ENCODE measurements around the gene DAPP1. TPM values are rescaled to one million over a fixed set of nuclear protein-coding genes. Genes with fewer than 3 reads are reported as not detected.

The DAPP1 gene
- polyA plus RNA-seq, 2 of the 4 experiments (the other 2 are of a cell fraction): 0.03 TPM; not detected in 1

- TF ChIP-seq ATOH8 (CRISPR knock-in tag; IDR thresholded peaks at IDR 0.05; ENCODE audit: low read depth) (no peak), EP300 (IDR thresholded peaks at IDR 0.05) (no peak), CEBPB (IDR thresholded peaks at IDR 0.05) (no peak), NR3C1 (IDR thresholded peaks at IDR 0.05) (no peak), FOSL2 (IDR thresholded peaks at IDR 0.05) (no peak), FOSL2 (CRISPR knock-in tag; IDR thresholded peaks at IDR 0.05) (no peak), MAFK (IDR thresholded peaks at IDR 0.05; ENCODE audit: partially characterized antibody) (no peak), MAX (IDR thresholded peaks at IDR 0.05) (no peak), ESRRA (IDR thresholded peaks at IDR 0.05; ENCODE audit: borderline replicate concordance, low read length) (no peak), EHMT2 (IDR thresholded peaks at IDR 0.05; ENCODE audit: low read depth) (no peak), HOXA7 (CRISPR knock-in tag; IDR thresholded peaks at IDR 0.05) (no peak), POLR2A (IDR thresholded peaks at IDR 0.05; ENCODE audit: low read length) (no peak), JUN (IDR thresholded peaks at IDR 0.05) (no peak), RNF2 (IDR thresholded peaks at IDR 0.05; ENCODE audit: borderline replicate concordance, low read depth) (no peak), CHD4 (IDR thresholded peaks at IDR 0.05; ENCODE audit: borderline replicate concordance) (no peak), KDM1A (IDR thresholded peaks at IDR 0.05; ENCODE audit: low read depth) (no peak), HOXB5 (CRISPR knock-in tag; IDR thresholded peaks at IDR 0.05) (no peak)
- ChIA-PET CTCF (no interaction called here), POLR2A (no interaction called here)
- 74% methylated on average over 10 of the region's 10 CpGs for WGBS (ENCODE audit: missing lambda C conversion rate)
- Histone ChIP-seq H3K27ac (no peak overlapping the region), H3K4me1 (no peaks in the 10 kb centered on the region), H3K4me3 (no peak overlapping the region), H3K9me3 (no peaks in the 10 kb centered on the region), H3K4me2 (no peak overlapping the region)
- FAIRE-seq (no peak), DNase-seq (ENCODE audit: low read depth in 1 of 2, low spot score in 1 of 2) (no peak), ATAC-seq (no peak)
These were observed 30.8 kb downstream of the DAPP1 start for GRCh38 chr4:99847362-99847976.

- no peak overlapping the region for H3K27ac ChIP-seq
- H3K9me3 ChIP-seq: no peaks in the 10 kb centered on the region
- ChIA-PET POLR2A (no interaction called here), CTCF (no interaction called here)
- no peak for DNase-seq (ENCODE audit: low read depth in 1 of 2, low spot score in 1 of 2)
- TF ChIP-seq PBX3 (IDR thresholded peaks at IDR 0.05) (no peak), EHMT2 (IDR thresholded peaks at IDR 0.05; ENCODE audit: low read depth) (no peak), KDM5A (IDR thresholded peaks at IDR 0.05) (no peak), CBX8 (IDR thresholded peaks at IDR 0.05) (no peak), CTCF (IDR thresholded peaks at IDR 0.05) (no peak), BHLHE40 (IDR thresholded peaks at IDR 0.05; ENCODE audit: low read depth, low read length) (no peak), RAD21 (conservative IDR thresholded peaks at IDR 0.05 in 1 of 2, IDR thresholded peaks at IDR 0.05 in 1 of 2) (no peak), JUNB (IDR thresholded peaks at IDR 0.05) (no peak), HOXA7 (CRISPR knock-in tag; IDR thresholded peaks at IDR 0.05) (no peak), MYC (IDR thresholded peaks at IDR 0.05; ENCODE audit: borderline replicate concordance, low read length) (no peak), ELK1 (IDR thresholded peaks at IDR 0.05; ENCODE audit: low read depth, low read length) (no peak), ATOH8 (CRISPR knock-in tag; IDR thresholded peaks at IDR 0.05; ENCODE audit: low read depth) (no peak), CBX2 (IDR thresholded peaks at IDR 0.05; ENCODE audit: borderline replicate concordance, low read depth) (no peak), CEBPB (IDR thresholded peaks at IDR 0.05) (no peak), ZNF302 (CRISPR knock-in tag; IDR thresholded peaks at IDR 0.05) (no peak), CHD4 (IDR thresholded peaks at IDR 0.05; ENCODE audit: borderline replicate concordance) (no peak), SREBF2 (IDR thresholded peaks at IDR 0.05) (no peak), CHD2 (IDR thresholded peaks at IDR 0.05; ENCODE audit: low read length, partially characterized antibody) (no peak), HES2 (IDR thresholded peaks at IDR 0.05) (no peak)
- H3K4me1 ChIP-seq: no peaks in the 10 kb centered on the region
- no peak overlapping the region for H3K4me3 ChIP-seq
- no peak for FAIRE-seq
- WGBS (ENCODE audit: missing lambda C conversion rate): 87% methylated on average over 4 of the region's 4 CpGs
- no peak overlapping the region for H3K4me2 ChIP-seq
- no peak for ATAC-seq
These were observed 32.0 kb downstream of the DAPP1 start for GRCh38 chr4:99848591-99849001.

All from A549 (cell line).